SU-DHL-6 (cell line): Measurements from ENCODE around the gene ZNF335.

Source experiments
- H2AFZ ChIP-seq: fragments of 200-600 bp; sonication (generic); 2 replicates; pipeline ENCODE4 v1.6.1; 2014; ENCODE audit warnings: low read depth, mild to moderate bottlenecking, moderate library complexity, mixed read lengths, antibody characterized with exemption, low read length; ENCODE audit not compliant: severe bottlenecking
- H3F3A ChIP-seq: fragments of 200-600 bp; shearing (Covaris generic); 2 replicates; pipeline ENCODE4 v1.6.0; 2016; ENCODE audit warnings: antibody characterized with exemption, mild to moderate bottlenecking; ENCODE audit not compliant: insufficient read depth
- H3K27ac ChIP-seq: fragments of 200-600 bp; sonication (generic); 2 replicates; pipeline ENCODE4 v1.5.1; 2016; ENCODE audit warnings: low read depth, mild to moderate bottlenecking, low read length, moderate library complexity, mixed read lengths
- H3K27me3 ChIP-seq: fragments of 200-600 bp; sonication (generic), shearing (Covaris generic); 2 replicates; pipeline ENCODE4 v1.6.0; 2014; ENCODE audit warnings: mild to moderate bottlenecking, low read length
- H3K36me3 ChIP-seq: fragments of 200-600 bp; sonication (generic); 2 replicates; pipeline ENCODE4 v1.6.1; 2014; ENCODE audit warnings: mild to moderate bottlenecking, low read length, mixed read lengths
- H3K4me2 ChIP-seq: fragments of 300-600, 200-600 bp; shearing (Covaris generic), sonication (generic); 2 replicates; pipeline ENCODE4 v1.6.0; 2014; ENCODE audit warnings: low read length, low read depth, mild to moderate bottlenecking; ENCODE audit not compliant: poor library complexity, severe bottlenecking
- H3K4me3 ChIP-seq: fragments of 200-600 bp; sonication (generic); 2 replicates; pipeline ENCODE4 v1.5.1; 2014; ENCODE audit warnings: antibody characterized with exemption, low read length, mild to moderate bottlenecking, mixed read lengths; ENCODE audit not compliant: insufficient read depth, poor library complexity, severe bottlenecking
- H3K79me2 ChIP-seq: fragments of 200-600 bp; sonication (generic); 2 replicates; pipeline ENCODE4 v1.6.1; 2014; ENCODE audit warnings: mild to moderate bottlenecking, low read length, moderate library complexity; ENCODE audit not compliant: insufficient read depth
- H3K9ac ChIP-seq: fragments of 200-600 bp; sonication (generic); 2 replicates; pipeline ENCODE4 v1.7.0; 2014; ENCODE audit warnings: mild to moderate bottlenecking, low read length
- H3K9me2 ChIP-seq: fragments of 200-600 bp; sonication (generic); replicated peaks from 2 replicates; pipeline ENCODE4 v1.6.1; 2014; ENCODE audit warnings: low read length; ENCODE audit not compliant: insufficient read depth
- H3K9me3 ChIP-seq: fragments of 200-600 bp; sonication (generic); 2 replicates; pipeline ENCODE4 v1.6.1; 2014; ENCODE audit warnings: low read length, mixed read lengths; ENCODE audit not compliant: insufficient read depth
- H4K20me1 ChIP-seq: fragments of 200-600 bp; sonication (generic); 2 replicates; pipeline ENCODE4 v1.6.1; 2014; ENCODE audit warnings: low read depth, mild to moderate bottlenecking, antibody characterized with exemption, low read length, moderate library complexity, mixed read lengths
- CTCF ChIP-seq: fragments of 200-600 bp; sonication (generic); IDR thresholded peaks from one replicate; pipeline ENCODE4 v1.5.1; 2017; ENCODE audit warnings: antibody characterized with exemption, mild to moderate bottlenecking, low read length, moderate library complexity; ENCODE audit not compliant: insufficient read depth, poor library complexity, severe bottlenecking
- EZH2phosphoT487 ChIP-seq: fragments of 200-600 bp; sonication (generic), shearing (Covaris generic); conservative IDR thresholded peaks from 2 replicates; pipeline ENCODE4 v1.6.1; 2018; ENCODE audit warnings: mild to moderate bottlenecking, antibody characterized with exemption, low read length, moderate library complexity, mixed read lengths

ZNF335 gene

GRCh38 chr20:46004187-46004586 lies 32.2 kb upstream of the ZNF335 start:
- H3F3A ChIP-seq: no peaks in the 10 kb centered on the region
- no peak overlapping the region for H2AFZ ChIP-seq
- no peaks in the 10 kb centered on the region for H3K9me2 ChIP-seq
- no peaks in the 10 kb centered on the region for H3K9me3 ChIP-seq
- H3K27me3 ChIP-seq: no peaks in the 10 kb centered on the region
- no peak overlapping the region for H3K9ac ChIP-seq
- no peak overlapping the region for H3K4me2 ChIP-seq
- no peak for TF ChIP-seq CTCF
- H3K4me3 ChIP-seq: no peak overlapping the region
- H3K27ac ChIP-seq: no peak overlapping the region
- no peaks in the 10 kb centered on the region for H3K79me2 ChIP-seq
- no peaks in the 10 kb centered on the region for H4K20me1 ChIP-seq
- no peaks in the 10 kb centered on the region for H3K36me3 ChIP-seq

GRCh38 chr20:46002008-46002407 lies 30.0 kb upstream of the ZNF335 start:
- no peaks in the 10 kb centered on the region for H3K9me2 ChIP-seq
- H3K9me3 ChIP-seq: no peaks in the 10 kb centered on the region
- no peaks in the 10 kb centered on the region for H3K36me3 ChIP-seq
- no peak overlapping the region for H3K4me2 ChIP-seq
- no peak overlapping the region for H3K9ac ChIP-seq
- H3K27me3 ChIP-seq: no peaks in the 10 kb centered on the region
- H2AFZ ChIP-seq: no peak overlapping the region
- no peak overlapping the region for H3K27ac ChIP-seq
- no peaks in the 10 kb centered on the region for H3F3A ChIP-seq
- H3K79me2 ChIP-seq: no peaks in the 10 kb centered on the region
- H3K4me3 ChIP-seq: no peak overlapping the region
- H4K20me1 ChIP-seq: no peaks in the 10 kb centered on the region
- no peak for TF ChIP-seq EZH2phosphoT487
- no peak for TF ChIP-seq CTCF

GRCh38 chr20:46001498-46001897 lies 29.5 kb upstream of the ZNF335 start:
- no peaks in the 10 kb centered on the region for H3K79me2 ChIP-seq
- no peak overlapping the region for H3K9ac ChIP-seq
- no peak overlapping the region for H3K27ac ChIP-seq
- no peaks in the 10 kb centered on the region for H3F3A ChIP-seq
- no peaks in the 10 kb centered on the region for H3K27me3 ChIP-seq
- H3K4me3 ChIP-seq: no peak overlapping the region
- no peaks in the 10 kb centered on the region for H3K36me3 ChIP-seq
- TF ChIP-seq EZH2phosphoT487 (no peak), CTCF (no peak)
- H3K9me2 ChIP-seq: no peaks in the 10 kb centered on the region
- H2AFZ ChIP-seq: no peak overlapping the region
- no peak overlapping the region for H3K4me2 ChIP-seq
- H4K20me1 ChIP-seq: no peaks in the 10 kb centered on the region
- no peaks in the 10 kb centered on the region for H3K9me3 ChIP-seq
